ENCODE data around the gene SPTB. TPM values are rescaled to one million over a fixed set of nuclear protein-coding genes. Genes with fewer than 3 reads are reported as not detected.

SPTB gene
- total and polyA plus RNA-seq, 10 of the 15 experiments (the other 5 are each of a cell fraction or from before 2014, with no cell fraction given): under 0.01 to 0.04 (median 0.02) TPM; not detected in 4

DNA sequence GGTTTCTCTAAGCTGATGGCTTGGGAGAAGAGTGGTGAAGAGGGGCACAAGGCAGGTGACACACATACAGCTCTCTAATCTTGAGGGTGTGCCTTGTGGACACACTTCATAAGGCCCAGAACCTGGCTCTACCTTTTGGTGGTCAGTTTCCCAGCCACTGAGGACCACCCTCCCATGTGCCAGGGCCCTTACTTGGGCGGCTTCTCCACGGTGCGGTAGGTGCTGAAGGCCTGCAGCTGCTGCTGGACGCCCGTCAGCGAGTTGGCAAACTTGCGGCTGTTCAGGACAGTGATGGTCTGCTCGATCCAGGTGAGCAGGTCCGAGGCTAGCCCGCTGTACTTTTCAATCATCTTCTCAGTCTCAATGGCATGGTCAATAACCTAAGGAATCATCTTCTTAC, 80.2 kb downstream of the SPTB start (continued):
- no peak for TF ChIP-seq PML (IDR thresholded peaks at IDR 0.05; ENCODE audit: low read length)
- TF ChIP-seq, protein P1, sequence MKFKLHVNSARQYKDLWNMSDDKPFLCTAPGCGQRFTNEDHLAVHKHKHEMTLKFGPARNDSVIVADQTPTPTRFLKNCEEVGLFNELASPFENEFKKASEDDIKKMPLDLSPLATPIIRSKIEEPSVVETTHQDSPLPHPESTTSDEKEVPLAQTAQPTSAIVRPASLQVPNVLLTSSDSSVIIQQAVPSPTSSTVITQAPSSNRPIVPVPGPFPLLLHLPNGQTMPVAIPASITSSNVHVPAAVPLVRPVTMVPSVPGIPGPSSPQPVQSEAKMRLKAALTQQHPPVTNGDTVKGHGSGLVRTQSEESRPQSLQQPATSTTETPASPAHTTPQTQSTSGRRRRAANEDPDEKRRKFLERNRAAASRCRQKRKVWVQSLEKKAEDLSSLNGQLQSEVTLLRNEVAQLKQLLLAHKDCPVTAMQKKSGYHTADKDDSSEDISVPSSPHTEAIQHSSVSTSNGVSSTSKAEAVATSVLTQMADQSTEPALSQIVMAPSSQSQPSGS (IDR thresholded peaks at IDR 0.05; ENCODE audit: low read length): no peak
- TF ChIP-seq, protein P2, sequence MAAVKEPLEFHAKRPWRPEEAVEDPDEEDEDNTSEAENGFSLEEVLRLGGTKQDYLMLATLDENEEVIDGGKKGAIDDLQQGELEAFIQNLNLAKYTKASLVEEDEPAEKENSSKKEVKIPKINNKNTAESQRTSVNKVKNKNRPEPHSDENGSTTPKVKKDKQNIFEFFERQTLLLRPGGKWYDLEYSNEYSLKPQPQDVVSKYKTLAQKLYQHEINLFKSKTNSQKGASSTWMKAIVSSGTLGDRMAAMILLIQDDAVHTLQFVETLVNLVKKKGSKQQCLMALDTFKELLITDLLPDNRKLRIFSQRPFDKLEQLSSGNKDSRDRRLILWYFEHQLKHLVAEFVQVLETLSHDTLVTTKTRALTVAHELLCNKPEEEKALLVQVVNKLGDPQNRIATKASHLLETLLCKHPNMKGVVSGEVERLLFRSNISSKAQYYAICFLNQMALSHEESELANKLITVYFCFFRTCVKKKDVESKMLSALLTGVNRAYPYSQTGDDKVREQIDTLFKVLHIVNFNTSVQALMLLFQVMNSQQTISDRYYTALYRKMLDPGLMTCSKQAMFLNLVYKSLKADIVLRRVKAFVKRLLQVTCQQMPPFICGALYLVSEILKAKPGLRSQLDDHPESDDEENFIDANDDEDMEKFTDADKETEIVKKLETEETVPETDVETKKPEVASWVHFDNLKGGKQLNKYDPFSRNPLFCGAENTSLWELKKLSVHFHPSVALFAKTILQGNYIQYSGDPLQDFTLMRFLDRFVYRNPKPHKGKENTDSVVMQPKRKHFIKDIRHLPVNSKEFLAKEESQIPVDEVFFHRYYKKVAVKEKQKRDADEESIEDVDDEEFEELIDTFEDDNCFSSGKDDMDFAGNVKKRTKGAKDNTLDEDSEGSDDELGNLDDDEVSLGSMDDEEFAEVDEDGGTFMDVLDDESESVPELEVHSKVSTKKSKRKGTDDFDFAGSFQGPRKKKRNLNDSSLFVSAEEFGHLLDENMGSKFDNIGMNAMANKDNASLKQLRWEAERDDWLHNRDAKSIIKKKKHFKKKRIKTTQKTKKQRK (IDR thresholded peaks at IDR 0.05; ENCODE audit: low read depth, low read length): no peak

DNA sequence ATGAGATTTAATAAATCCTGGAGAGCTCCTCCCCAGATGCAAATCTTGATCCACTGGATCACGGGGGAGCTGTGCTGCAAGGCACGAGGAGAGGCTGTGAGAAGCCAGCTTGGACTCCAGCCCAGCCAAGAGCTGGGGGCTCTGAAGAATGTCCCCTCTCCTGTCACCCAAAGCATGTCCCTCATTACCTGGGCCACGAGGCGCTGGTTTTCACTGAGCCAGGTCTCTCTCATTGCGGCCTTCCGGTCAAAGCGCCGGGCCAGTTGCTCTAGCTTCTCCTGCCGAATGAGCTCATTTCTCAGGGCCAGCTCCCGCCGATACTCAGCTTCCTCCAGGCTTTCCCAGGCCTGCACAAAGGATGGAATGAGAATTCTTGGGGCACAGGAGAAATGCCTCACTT, 83.3 kb downstream of the SPTB start:
- H3K79me2 ChIP-seq (ENCODE audit: control insufficient read depth, insufficient read depth, low read length): no peaks in the 10 kb centered on the region
- H3K9me3 ChIP-seq (replicated peaks; ENCODE audit: control insufficient read depth, insufficient read depth, low read length): no peaks in the 10 kb centered on the region
- H2AFZ ChIP-seq (ENCODE audit: control insufficient read depth, low read depth, low read length): no peak overlapping the region
- RAD21 ChIA-PET (ENCODE audit: unreplicated experiment): interaction anchor here (0.7 kb wide), 1 partner anchor 96 kb away, joined by 3 read pairs; no protein-coding TSS in a partner anchor
- H3K27me3 ChIP-seq (replicated peaks in 1 of 2; ENCODE audit: control insufficient read depth in 2 of 2, insufficient read depth in 2 of 2, low read length in 1 of 2): no peaks in the 10 kb centered on the region; a peak in 2 of 4 replicates
- no peak overlapping the region for H3K4me3 ChIP-seq
- 64% methylated on average over 11 of the region's 11 CpGs for WGBS (ENCODE audit: insufficient coverage, insufficient replicate concordance, low lambda C conversion rate, missing lambda C conversion rate)
- in situ Hi-C loops (cut with MboI): no loop called here
- ATAC-seq: no peak
- POLR2A ChIA-PET: no interaction called here
- no peak overlapping the region for H3K27ac ChIP-seq (ENCODE audit: control insufficient read depth, insufficient read depth)
- no peak for FAIRE-seq
- H3K36me3 ChIP-seq (ENCODE audit: control insufficient read depth in 2 of 2, insufficient read depth in 2 of 2, low read length in 1 of 2): no peaks in the 10 kb centered on the region
- BruUV-seq (replicated peaks): no TSS peak
- H3K4me1 ChIP-seq (ENCODE audit: control insufficient read depth, insufficient read depth, low read length): no peaks in the 10 kb centered on the region
- DNase-seq (ENCODE audit: low read depth, low spot score): no peak
- H4K20me1 ChIP-seq (ENCODE audit: control insufficient read depth, insufficient read depth): no peaks in the 10 kb centered on the region
- no peak overlapping the region for H3K9ac ChIP-seq (ENCODE audit: control insufficient read depth, insufficient read depth, low read length)
- H3K4me2 ChIP-seq (ENCODE audit: control insufficient read depth, insufficient read depth): no peak overlapping the region
- intact Hi-C loops (cut with micrococcal nuclease; ENCODE audit: unreplicated experiment): no loop called here
- CTCF ChIA-PET: interaction anchor here (0.6 to 1.7 kb wide), 4 partner anchors 34 to 466 kb away, joined by 3 to 8 read pairs (median 3); no protein-coding TSS in a partner anchor
- SMC1A ChIA-PET (ENCODE audit: uncharacterized antibody, unreplicated experiment): no interaction called here
- no peak for TF ChIP-seq ESRRA (IDR thresholded peaks at IDR 0.05; ENCODE audit: low read length)
- no peak for TF ChIP-seq MTA2 (IDR thresholded peaks at IDR 0.05; ENCODE audit: low read depth)
- no peak for TF ChIP-seq POLR2AphosphoS2 (IDR thresholded peaks at IDR 0.05; ENCODE audit: low read depth, low read length)
- TF ChIP-seq, protein P3, sequence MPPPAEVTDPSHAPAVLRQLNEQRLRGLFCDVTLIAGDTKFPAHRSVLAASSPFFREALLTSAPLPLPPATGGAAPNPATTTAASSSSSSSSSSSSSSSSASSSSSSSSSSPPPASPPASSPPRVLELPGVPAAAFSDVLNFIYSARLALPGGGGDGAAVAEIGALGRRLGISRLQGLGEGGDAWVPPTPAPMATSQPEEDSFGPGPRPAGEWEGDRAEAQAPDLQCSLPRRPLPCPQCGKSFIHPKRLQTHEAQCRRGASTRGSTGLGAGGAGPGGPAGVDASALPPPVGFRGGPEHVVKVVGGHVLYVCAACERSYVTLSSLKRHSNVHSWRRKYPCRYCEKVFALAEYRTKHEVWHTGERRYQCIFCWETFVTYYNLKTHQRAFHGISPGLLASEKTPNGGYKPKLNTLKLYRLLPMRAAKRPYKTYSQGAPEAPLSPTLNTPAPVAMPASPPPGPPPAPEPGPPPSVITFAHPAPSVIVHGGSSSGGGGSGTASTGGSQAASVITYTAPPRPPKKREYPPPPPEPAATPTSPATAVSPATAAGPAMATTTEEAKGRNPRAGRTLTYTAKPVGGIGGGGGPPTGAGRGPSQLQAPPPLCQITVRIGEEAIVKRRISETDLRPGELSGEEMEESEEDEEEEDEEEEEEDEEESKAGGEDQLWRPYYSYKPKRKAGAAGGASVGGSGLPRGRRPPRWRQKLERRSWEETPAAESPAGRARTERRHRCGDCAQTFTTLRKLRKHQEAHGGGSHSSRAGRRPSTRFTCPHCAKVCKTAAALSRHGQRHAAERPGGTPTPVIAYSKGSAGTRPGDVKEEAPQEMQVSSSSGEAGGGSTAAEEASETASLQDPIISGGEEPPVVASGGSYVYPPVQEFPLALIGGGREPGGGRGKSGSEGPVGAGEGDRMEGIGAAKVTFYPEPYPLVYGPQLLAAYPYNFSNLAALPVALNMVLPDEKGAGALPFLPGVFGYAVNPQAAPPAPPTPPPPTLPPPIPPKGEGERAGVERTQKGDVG (CRISPR knock-in tag; IDR thresholded peaks at IDR 0.05): no peak
- no peak for TF ChIP-seq NR2C1 (IDR thresholded peaks at IDR 0.05)
- TF ChIP-seq RAD51 (IDR thresholded peaks at IDR 0.05): no peak
- TF ChIP-seq, protein P4, sequence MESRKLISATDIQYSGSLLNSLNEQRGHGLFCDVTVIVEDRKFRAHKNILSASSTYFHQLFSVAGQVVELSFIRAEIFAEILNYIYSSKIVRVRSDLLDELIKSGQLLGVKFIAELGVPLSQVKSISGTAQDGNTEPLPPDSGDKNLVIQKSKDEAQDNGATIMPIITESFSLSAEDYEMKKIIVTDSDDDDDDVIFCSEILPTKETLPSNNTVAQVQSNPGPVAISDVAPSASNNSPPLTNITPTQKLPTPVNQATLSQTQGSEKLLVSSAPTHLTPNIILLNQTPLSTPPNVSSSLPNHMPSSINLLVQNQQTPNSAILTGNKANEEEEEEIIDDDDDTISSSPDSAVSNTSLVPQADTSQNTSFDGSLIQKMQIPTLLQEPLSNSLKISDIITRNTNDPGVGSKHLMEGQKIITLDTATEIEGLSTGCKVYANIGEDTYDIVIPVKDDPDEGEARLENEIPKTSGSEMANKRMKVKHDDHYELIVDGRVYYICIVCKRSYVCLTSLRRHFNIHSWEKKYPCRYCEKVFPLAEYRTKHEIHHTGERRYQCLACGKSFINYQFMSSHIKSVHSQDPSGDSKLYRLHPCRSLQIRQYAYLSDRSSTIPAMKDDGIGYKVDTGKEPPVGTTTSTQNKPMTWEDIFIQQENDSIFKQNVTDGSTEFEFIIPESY (IDR thresholded peaks at IDR 0.05): no peak
- no peak for TF ChIP-seq NR2C2 (IDR thresholded peaks at IDR 0.05; ENCODE audit: borderline replicate concordance, control insufficient read depth, insufficient read length, low read depth)
- TF ChIP-seq, protein P5, sequence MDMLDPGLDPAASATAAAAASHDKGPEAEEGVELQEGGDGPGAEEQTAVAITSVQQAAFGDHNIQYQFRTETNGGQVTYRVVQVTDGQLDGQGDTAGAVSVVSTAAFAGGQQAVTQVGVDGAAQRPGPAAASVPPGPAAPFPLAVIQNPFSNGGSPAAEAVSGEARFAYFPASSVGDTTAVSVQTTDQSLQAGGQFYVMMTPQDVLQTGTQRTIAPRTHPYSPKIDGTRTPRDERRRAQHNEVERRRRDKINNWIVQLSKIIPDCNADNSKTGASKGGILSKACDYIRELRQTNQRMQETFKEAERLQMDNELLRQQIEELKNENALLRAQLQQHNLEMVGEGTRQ (IDR thresholded peaks at IDR 0.05; ENCODE audit: borderline replicate concordance, low read depth, low read length): no peak
